ENCODE data around the gene SMG5.
"Not testable (repeated sequence)": the region's sequence is repeated elsewhere in the genome, so short reads cannot be mapped to it uniquely, and the experiment has no call there.

SMG5 gene

GRCh38 chr1:156226782-156227181, 55.8 kb downstream of the SMG5 start:
- in situ Hi-C loops (cut with HindIII; ENCODE audit: low pct_ligation_motif_present, low pct_unique_long_range_greater_than_20kb, low sequenced_read_pairs) = no loop called here

DNA sequence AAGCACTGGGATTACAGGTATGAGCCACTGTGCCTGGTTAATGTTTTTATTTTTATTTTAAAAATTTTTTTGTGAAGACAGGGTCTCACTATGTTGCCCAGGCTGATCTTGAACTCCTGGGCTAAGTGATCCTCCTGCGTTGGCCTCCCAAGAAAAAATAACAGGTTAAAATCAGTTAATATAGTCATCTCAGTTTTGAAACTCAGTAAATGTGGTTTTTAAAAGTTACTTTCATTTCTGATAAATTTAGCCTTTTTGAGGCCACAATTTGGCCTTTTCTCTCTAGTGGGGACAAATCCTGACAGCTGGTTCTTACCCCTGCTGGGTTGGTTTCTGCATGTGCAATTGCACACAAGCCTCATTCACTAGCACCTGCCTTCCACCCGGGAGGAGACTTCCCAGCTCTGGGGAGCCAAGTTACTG, 56.5 kb downstream of the SMG5 start:
- DNase-seq = no peak
- in situ Hi-C loops (cut with HindIII; ENCODE audit: low pct_ligation_motif_present, low pct_unique_long_range_greater_than_20kb, low sequenced_read_pairs) = no loop called here

More at GRCh38 chr1:156226782-156227181, 55.8 kb downstream of the SMG5 start:
- no peak for DNase-seq

DNA sequence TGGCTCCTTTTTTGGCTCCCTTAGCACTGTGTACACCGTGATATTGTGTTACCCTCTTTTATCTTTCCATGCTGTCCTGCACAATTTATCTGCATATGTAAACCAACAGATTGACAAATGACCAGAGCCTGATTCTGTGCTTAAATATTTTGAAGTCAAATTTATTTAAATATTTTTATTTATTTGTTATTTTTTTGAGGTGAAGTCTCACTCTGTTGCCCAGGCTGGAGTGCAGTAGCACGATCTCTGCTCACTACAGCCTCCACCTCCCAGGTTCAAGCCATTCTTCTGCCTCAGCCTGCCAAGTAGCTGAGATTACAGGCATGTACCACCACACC, 57.0 kb downstream of the SMG5 start:
- in situ Hi-C loops (cut with HindIII; ENCODE audit: low pct_ligation_motif_present, low pct_unique_long_range_greater_than_20kb, low sequenced_read_pairs) = no loop called here
- DNase-seq = no peak

- in situ Hi-C loops (cut with HindIII; ENCODE audit: low pct_ligation_motif_present, low pct_unique_long_range_greater_than_20kb, low sequenced_read_pairs) = no loop called here
- DNase-seq = no peak
These were observed 60.5 kb downstream of the SMG5 start for GRCh38 chr1:156221986-156222692.

GRCh38 chr1:156220226-156220625, 62.4 kb downstream of the SMG5 start:
- DNase-seq = no peak
- in situ Hi-C loops (cut with HindIII; ENCODE audit: low pct_ligation_motif_present, low pct_unique_long_range_greater_than_20kb, low sequenced_read_pairs) = no loop called here

GRCh38 chr1:156217871-156218270, 64.8 kb downstream of the SMG5 start:
- in situ Hi-C loops (cut with HindIII; ENCODE audit: low pct_ligation_motif_present, low pct_unique_long_range_greater_than_20kb, low sequenced_read_pairs) = no loop called here
- DNase-seq = no peak

DNA sequence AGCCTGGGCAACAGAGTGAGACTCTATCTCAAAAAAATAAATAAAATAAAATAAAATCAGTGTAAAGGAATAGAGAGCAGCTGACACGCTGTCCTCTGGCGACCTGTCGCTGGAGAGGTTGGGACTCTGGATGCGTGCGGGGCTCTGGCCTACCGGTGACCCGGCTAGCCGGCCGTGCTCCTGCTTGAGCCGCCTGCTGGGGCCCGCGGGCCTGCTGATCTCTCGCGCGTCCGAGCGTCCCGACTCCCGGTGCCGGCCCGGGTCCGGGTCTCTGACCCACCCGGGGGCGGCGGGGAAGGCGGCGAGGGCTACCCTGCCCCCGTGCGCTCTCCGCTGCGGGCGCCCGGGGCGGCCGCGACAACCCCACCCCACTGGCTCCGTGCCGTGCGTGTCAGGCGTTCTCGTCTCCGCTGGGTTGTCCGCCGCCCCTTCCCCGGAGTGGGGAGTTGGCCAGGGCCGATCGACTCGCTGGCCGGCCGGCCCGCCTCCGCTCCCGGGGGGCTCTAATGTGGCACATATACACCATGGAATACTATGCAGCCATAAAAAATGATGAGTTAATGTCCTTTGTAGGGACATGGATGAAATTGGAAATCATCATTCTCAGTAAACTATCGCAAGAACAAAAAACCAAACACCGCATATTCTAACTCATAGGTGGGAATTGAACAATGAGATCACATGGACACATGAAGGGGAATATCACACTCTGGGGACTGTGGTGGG, 66.1 kb downstream of the SMG5 start:
- in situ Hi-C loops (cut with HindIII; ENCODE audit: low pct_ligation_motif_present, low pct_unique_long_range_greater_than_20kb, low sequenced_read_pairs) = not testable (repeated sequence)

GRCh38 chr1:156214024-156214748, 68.4 kb downstream of the SMG5 start:
- in situ Hi-C loops (cut with HindIII; ENCODE audit: low pct_ligation_motif_present, low pct_unique_long_range_greater_than_20kb, low sequenced_read_pairs) = no loop called here
- DNase-seq = peak; percentile 25

More for the DNA sequence above, 66.1 kb downstream of the SMG5 start:
- not testable (repeated sequence) for DNase-seq

GRCh38 chr1:156213644-156213966, 69.0 kb downstream of the SMG5 start:
- DNase-seq = no peak
- in situ Hi-C loops (cut with HindIII; ENCODE audit: low pct_ligation_motif_present, low pct_unique_long_range_greater_than_20kb, low sequenced_read_pairs) = no loop called here

GRCh38 chr1:156212833-156213643, 69.6 kb downstream of the SMG5 start, which contains the start of gene PMF1:
TSS of gene PMF1 (plus strand) at chr1:156213007. CDS start at chr1:156213016, 9 bp downstream.
- in situ Hi-C loops (cut with HindIII; ENCODE audit: low pct_ligation_motif_present, low pct_unique_long_range_greater_than_20kb, low sequenced_read_pairs) = no loop called here
- DNase-seq = peak; percentile 98

GRCh38 chr1:156212130-156212529, 70.5 kb downstream of the SMG5 start:
- in situ Hi-C loops (cut with HindIII; ENCODE audit: low pct_ligation_motif_present, low pct_unique_long_range_greater_than_20kb, low sequenced_read_pairs) = no loop called here
- DNase-seq = no peak

- no peak for DNase-seq
- in situ Hi-C loops (cut with HindIII; ENCODE audit: low pct_ligation_motif_present, low pct_unique_long_range_greater_than_20kb, low sequenced_read_pairs) = no loop called here
These were observed 71.4 kb downstream of the SMG5 start for GRCh38 chr1:156211243-156211642.

GRCh38 chr1:156204686-156205085, 77.9 kb downstream of the SMG5 start:
- no peak for DNase-seq
- in situ Hi-C loops (cut with HindIII; ENCODE audit: low pct_ligation_motif_present, low pct_unique_long_range_greater_than_20kb, low sequenced_read_pairs) = no loop called here

DNA sequence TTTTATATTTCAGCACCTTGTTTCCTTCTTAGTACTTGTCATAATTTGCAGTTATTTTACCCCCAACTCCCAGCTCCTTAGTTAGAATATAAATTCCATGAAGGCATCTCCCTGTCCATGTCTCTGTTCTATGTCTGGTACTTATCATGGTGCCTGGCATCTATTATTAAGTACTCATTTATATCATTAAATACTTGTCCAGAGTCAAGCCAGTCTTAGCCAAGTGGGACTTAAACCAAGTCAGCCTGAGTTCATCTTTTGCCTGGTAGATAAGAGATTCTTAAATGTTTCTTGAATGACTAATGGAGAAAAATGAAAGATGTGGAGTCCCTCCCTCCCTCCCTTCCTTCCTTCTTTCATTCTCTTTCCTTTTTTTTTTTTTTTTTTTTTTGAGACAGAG, 79.3 kb downstream of the SMG5 start:
- peak; percentile 16 for DNase-seq

DNA sequence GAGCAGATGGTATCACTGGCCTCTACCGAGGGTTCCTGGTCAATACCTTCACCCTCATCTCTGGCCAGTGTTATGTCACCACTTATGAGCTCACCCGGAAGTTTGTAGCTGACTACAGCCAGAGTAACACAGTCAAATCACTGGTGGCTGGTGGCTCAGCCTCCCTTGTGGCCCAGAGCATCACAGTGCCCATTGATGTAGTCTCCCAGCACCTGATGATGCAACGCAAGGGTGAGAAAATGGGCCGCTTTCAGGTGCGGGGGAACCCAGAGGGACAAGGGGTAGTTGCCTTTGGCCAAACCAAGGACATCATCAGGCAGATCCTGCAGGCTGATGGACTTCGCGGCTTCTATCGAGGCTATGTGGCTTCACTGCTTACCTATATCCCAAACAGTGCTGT, 82.6 kb downstream of the SMG5 start:
- DNase-seq = no peak
- in situ Hi-C loops (cut with HindIII; ENCODE audit: low pct_ligation_motif_present, low pct_unique_long_range_greater_than_20kb, low sequenced_read_pairs) = no loop called here

More for the DNA sequence above, 79.3 kb downstream of the SMG5 start:
- in situ Hi-C loops (cut with HindIII; ENCODE audit: low pct_ligation_motif_present, low pct_unique_long_range_greater_than_20kb, low sequenced_read_pairs) = no loop called here

Data from ACHN (cell line).